ENCODE data around the gene SNRPD3.
"Not testable (repeated sequence)": the region's sequence is repeated elsewhere in the genome, so short reads cannot be mapped to it uniquely, and the experiment has no call there.

SNRPD3 gene

DNA sequence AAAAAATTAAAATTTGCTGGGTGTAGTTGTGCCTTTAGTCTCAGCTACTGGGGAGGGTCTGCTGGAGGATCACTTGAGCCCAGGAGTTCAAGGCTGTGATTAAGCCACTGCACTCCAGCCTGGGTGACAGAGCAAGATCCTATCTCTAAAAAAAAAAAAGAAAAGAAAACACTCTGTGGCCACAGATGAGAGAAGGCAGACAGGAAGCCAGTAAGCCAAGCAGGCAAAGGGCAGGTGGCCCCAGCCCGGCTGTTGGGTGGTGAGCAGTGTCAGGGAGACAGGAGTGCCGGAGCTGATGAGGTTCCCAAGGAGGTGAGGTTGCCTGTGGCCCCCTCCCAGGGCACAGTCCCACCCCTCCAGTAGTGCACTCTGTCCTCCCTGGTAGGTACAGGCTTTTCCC lies 66.8 kb downstream of the SNRPD3 start:
- DNase-seq = not testable (repeated sequence)

All from RPMI8226 (cell line).